ENCODE data around the gene SOX10. TPM values are rescaled to one million over a fixed set of nuclear protein-coding genes. Genes with fewer than 3 reads are reported as not detected.
A peak's percentile ranks its signal among the peaks of the same experiment; 100 is the strongest.

Gene SOX10
- total and polyA plus RNA-seq, 2 of the 13 experiments (the other 11 are each of a cell fraction or from before 2014, with no cell fraction given) = not detected

DNA sequence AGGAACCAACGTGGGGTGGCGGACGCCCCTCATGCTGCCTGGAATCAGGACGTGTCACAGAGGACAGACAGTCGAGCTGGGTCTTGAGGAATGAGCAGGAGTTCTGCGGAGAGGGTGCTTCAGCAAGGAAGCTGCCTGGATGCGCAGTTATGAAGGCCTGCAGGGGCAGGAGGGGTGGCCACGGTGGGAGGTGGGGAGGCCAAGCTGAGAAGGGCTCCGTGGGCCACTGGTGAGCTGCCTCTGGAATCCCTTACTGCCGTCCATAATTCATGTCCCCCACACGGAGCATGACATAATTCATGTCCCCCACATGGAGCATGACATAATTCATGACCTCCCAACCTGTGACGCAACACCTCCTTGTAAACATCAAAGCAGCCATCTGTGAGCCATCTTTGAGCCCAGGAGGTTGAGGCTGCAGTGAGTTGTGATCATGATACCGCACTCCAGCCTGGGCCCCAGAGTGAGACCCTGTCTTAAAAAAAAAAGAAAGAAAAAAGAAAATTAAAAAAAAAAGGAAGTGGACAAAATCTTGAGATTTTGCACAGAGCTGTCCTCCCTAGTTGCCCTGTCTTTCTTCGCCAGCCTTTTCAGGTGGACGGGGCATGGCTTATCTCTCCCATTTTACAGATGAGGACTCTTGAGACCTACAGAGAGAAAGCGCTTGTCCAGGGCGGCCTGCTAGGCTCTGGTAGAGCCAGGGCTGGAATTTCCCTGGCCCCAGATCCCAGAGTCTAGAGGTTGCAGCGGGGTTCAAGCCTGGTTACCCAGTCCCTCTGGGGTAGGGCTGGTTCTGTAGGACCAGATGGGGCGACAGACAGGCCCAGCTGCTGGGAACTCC lies 48.5 kb upstream of the SOX10 start (continued):
- TF ChIP-seq ZNF746 (CRISPR knock-in tag; IDR thresholded peaks at IDR 0.05) = no peak
- TF ChIP-seq ERF (CRISPR knock-in tag; IDR thresholded peaks at IDR 0.05) = peak; percentile 33; the same call in 1 of the 2 replicates
- TF ChIP-seq SMC3 (IDR thresholded peaks at IDR 0.05; ENCODE audit: low read length) = no peak
- TF ChIP-seq NFKBIZ (CRISPR knock-in tag; IDR thresholded peaks at IDR 0.05) = no peak
- TF ChIP-seq FIP1L1 (IDR thresholded peaks at IDR 0.05; ENCODE audit: borderline replicate concordance, insufficient read depth, low read depth, low read length) = no peak
- no peak for TF ChIP-seq NKX3-1 (CRISPR knock-in tag; IDR thresholded peaks at IDR 0.05)
- peak; percentile 91 for TF ChIP-seq ZBTB21 (CRISPR knock-in tag; IDR thresholded peaks at IDR 0.05)
- TF ChIP-seq ZBTB42 (CRISPR knock-in tag; IDR thresholded peaks at IDR 0.05) = no peak
- TF ChIP-seq RORA (CRISPR knock-in tag; IDR thresholded peaks at IDR 0.05) = no peak
- TF ChIP-seq PRMT3 (CRISPR knock-in tag; IDR thresholded peaks at IDR 0.05; ENCODE audit: borderline replicate concordance, low read depth) = no peak
- no peak for TF ChIP-seq YEATS4 (CRISPR knock-in tag; IDR thresholded peaks at IDR 0.05; ENCODE audit: borderline replicate concordance)
- TF ChIP-seq SNAPC2 (CRISPR knock-in tag; IDR thresholded peaks at IDR 0.05) = no peak
- TF ChIP-seq FOXO1 (CRISPR knock-in tag; IDR thresholded peaks at IDR 0.05) = peak; percentile 35; the same call in 1 of the 2 replicates
- TF ChIP-seq TEAD2 (CRISPR knock-in tag; IDR thresholded peaks at IDR 0.05) = no peak
- TF ChIP-seq FOXA3 (CRISPR knock-in tag; IDR thresholded peaks at IDR 0.05) = peak; percentile 80
- TF ChIP-seq, protein P1, sequence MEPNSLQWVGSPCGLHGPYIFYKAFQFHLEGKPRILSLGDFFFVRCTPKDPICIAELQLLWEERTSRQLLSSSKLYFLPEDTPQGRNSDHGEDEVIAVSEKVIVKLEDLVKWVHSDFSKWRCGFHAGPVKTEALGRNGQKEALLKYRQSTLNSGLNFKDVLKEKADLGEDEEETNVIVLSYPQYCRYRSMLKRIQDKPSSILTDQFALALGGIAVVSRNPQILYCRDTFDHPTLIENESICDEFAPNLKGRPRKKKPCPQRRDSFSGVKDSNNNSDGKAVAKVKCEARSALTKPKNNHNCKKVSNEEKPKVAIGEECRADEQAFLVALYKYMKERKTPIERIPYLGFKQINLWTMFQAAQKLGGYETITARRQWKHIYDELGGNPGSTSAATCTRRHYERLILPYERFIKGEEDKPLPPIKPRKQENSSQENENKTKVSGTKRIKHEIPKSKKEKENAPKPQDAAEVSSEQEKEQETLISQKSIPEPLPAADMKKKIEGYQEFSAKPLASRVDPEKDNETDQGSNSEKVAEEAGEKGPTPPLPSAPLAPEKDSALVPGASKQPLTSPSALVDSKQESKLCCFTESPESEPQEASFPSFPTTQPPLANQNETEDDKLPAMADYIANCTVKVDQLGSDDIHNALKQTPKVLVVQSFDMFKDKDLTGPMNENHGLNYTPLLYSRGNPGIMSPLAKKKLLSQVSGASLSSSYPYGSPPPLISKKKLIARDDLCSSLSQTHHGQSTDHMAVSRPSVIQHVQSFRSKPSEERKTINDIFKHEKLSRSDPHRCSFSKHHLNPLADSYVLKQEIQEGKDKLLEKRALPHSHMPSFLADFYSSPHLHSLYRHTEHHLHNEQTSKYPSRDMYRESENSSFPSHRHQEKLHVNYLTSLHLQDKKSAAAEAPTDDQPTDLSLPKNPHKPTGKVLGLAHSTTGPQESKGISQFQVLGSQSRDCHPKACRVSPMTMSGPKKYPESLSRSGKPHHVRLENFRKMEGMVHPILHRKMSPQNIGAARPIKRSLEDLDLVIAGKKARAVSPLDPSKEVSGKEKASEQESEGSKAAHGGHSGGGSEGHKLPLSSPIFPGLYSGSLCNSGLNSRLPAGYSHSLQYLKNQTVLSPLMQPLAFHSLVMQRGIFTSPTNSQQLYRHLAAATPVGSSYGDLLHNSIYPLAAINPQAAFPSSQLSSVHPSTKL (CRISPR knock-in tag; IDR thresholded peaks at IDR 0.05) = peak; percentile 73
- no peak for TF ChIP-seq SCMH1 (CRISPR knock-in tag; IDR thresholded peaks at IDR 0.05; ENCODE audit: borderline replicate concordance)
- no peak for TF ChIP-seq MTA3 (CRISPR knock-in tag; IDR thresholded peaks at IDR 0.05)
- TF ChIP-seq ZNF792 (CRISPR knock-in tag; IDR thresholded peaks at IDR 0.05) = no peak
- TF ChIP-seq ZNF670 (CRISPR knock-in tag; IDR thresholded peaks at IDR 0.05; ENCODE audit: borderline replicate concordance) = no peak
- TF ChIP-seq ZNF891 (CRISPR knock-in tag; IDR thresholded peaks at IDR 0.05) = no peak
- TF ChIP-seq, protein P2, sequence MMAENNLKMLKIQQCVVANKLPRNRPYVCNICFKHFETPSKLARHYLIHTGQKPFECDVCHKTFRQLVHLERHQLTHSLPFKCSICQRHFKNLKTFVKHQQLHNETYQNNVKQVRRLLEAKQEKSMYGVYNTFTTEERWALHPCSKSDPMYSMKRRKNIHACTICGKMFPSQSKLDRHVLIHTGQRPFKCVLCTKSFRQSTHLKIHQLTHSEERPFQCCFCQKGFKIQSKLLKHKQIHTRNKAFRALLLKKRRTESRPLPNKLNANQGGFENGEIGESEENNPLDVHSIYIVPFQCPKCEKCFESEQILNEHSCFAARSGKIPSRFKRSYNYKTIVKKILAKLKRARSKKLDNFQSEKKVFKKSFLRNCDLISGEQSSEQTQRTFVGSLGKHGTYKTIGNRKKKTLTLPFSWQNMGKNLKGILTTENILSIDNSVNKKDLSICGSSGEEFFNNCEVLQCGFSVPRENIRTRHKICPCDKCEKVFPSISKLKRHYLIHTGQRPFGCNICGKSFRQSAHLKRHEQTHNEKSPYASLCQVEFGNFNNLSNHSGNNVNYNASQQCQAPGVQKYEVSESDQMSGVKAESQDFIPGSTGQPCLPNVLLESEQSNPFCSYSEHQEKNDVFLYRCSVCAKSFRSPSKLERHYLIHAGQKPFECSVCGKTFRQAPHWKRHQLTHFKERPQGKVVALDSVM (CRISPR knock-in tag; IDR thresholded peaks at IDR 0.05) = no peak
- TF ChIP-seq ZNF83 (CRISPR knock-in tag; IDR thresholded peaks at IDR 0.05; ENCODE audit: borderline replicate concordance) = no peak
- TF ChIP-seq POGZ (CRISPR knock-in tag; IDR thresholded peaks at IDR 0.05) = no peak
- peak; percentile 82 for TF ChIP-seq HOXA3 (CRISPR knock-in tag; IDR thresholded peaks at IDR 0.05)
- TF ChIP-seq KDM4B (CRISPR knock-in tag; IDR thresholded peaks at IDR 0.05) = no peak
- no peak for TF ChIP-seq ZBTB8A (CRISPR knock-in tag; IDR thresholded peaks at IDR 0.05; ENCODE audit: borderline replicate concordance, low read depth)
- no peak for TF ChIP-seq ZNF160 (CRISPR knock-in tag; IDR thresholded peaks at IDR 0.05)

All from HepG2 (cell line).